WTC11 (cell line): Measurements from ENCODE around the gene PCDHB9. TPM values are rescaled to one million over a fixed set of nuclear protein-coding genes. Genes with fewer than 3 reads are reported as not detected.

Experiments used
- ATAC-seq: fragments of 200-7000 bp; cut with Tn5 transposase; 2 replicates; pipeline ENCODE4 v1.10.0; 2021; ENCODE audit warnings: mild to moderate bottlenecking, moderate library complexity
- CTCF ChIA-PET: fragments of 300-600 bp; sonication (Branson Sonifier 250); formaldehyde crosslinking; loops from one replicate; lab custom pipeline; 2021; ENCODE audit warnings: antibody characterized with exemption; lab: Charles Lee
- POLR2A ChIA-PET: fragments of 350-600 bp; sonication (Branson Sonifier 250); formaldehyde crosslinking; loops from one replicate; lab custom pipeline; 2021; ENCODE audit warnings: antibody characterized with exemption; lab: Charles Lee
- DNase-seq: peaks from one replicate; pipeline ENCODE4 v3.0.0; 2021; ENCODE audit warnings: low spot score
- H3K27ac Mint-ChIP-seq: 2 replicates; pipeline ENCODE4 v1.8.0; 2021; ENCODE audit warnings: mixed read lengths
- H3K27me3 Mint-ChIP-seq: 2 replicates; pipeline ENCODE4 v1.8.0; 2021; ENCODE audit warnings: low read depth, mild to moderate bottlenecking, moderate library complexity, mixed read lengths
- H3K36me3 Mint-ChIP-seq: 2 replicates; pipeline ENCODE4 v1.8.0; 2021; ENCODE audit warnings: mixed read lengths
- H3K4me1 Mint-ChIP-seq: 2 replicates; pipeline ENCODE4 v1.8.0; 2022; ENCODE audit warnings: mixed read lengths
- H3K4me3 Mint-ChIP-seq: 2 replicates; pipeline ENCODE4 v1.8.0; 2021; ENCODE audit warnings: mild to moderate bottlenecking, moderate library complexity, mixed read lengths
- H3K9me3 Mint-ChIP-seq: 2 replicates; pipeline ENCODE4 v1.8.0; 2021; ENCODE audit warnings: mixed read lengths
- CDX4 ChIP-seq: fragments of 250-450 bp; sonication (Bioruptor Pico); IDR thresholded peaks from 2 replicates; pipeline ENCODE4 v1.9.0; 2021; ENCODE audit warnings: moderate library complexity, mild to moderate bottlenecking, inconsistent platforms, borderline replicate concordance
- CREB1 ChIP-seq: sonication (generic); formaldehyde crosslinking; IDR thresholded peaks from 2 replicates; pipeline ENCODE4 v1.8.0; 2023; ENCODE audit warnings: mild to moderate bottlenecking, missing genetic modification reagents
- E2F5 ChIP-seq: sonication (generic); formaldehyde crosslinking; IDR thresholded peaks from 2 replicates; pipeline ENCODE4 v1.8.1; 2022; ENCODE audit warnings: mild to moderate bottlenecking, moderate library complexity, missing genetic modification reagents
- ERG ChIP-seq: fragments of 250-450 bp; sonication (Bioruptor Pico); IDR thresholded peaks from 2 replicates; pipeline ENCODE4 v1.8.0; 2021; ENCODE audit warnings: mild to moderate bottlenecking
- ESRRA ChIP-seq: sonication (generic); formaldehyde crosslinking; IDR thresholded peaks from 2 replicates; pipeline ENCODE4 v1.8.1; 2022; ENCODE audit warnings: mild to moderate bottlenecking, missing genetic modification reagents, borderline replicate concordance
- IRF1 ChIP-seq: sonication (generic); formaldehyde crosslinking; IDR thresholded peaks from 2 replicates; pipeline ENCODE4 v1.8.0; 2023; ENCODE audit warnings: missing genetic modification reagents
- MYBL2 ChIP-seq: sonication (generic); formaldehyde crosslinking; IDR thresholded peaks from 2 replicates; pipeline ENCODE4 v1.8.1; 2023; ENCODE audit warnings: mild to moderate bottlenecking, moderate library complexity, missing genetic modification reagents
- NFE2L1 ChIP-seq: sonication (generic); formaldehyde crosslinking; IDR thresholded peaks from 2 replicates; pipeline ENCODE4 v1.8.1; 2023; ENCODE audit warnings: missing genetic modification reagents
- NR1H2 ChIP-seq: sonication (generic); formaldehyde crosslinking; IDR thresholded peaks from 2 replicates; pipeline ENCODE4 v1.9.0; 2021; ENCODE audit warnings: mild to moderate bottlenecking, moderate library complexity, missing genetic modification reagents
- NR3C1 ChIP-seq: sonication (generic); formaldehyde crosslinking; conservative IDR thresholded peaks from 2 replicates; pipeline ENCODE4 v1.8.1; 2023; ENCODE audit warnings: low read depth, mild to moderate bottlenecking, missing genetic modification reagents
- PRDM15 ChIP-seq: sonication (generic); formaldehyde crosslinking; IDR thresholded peaks from 2 replicates; pipeline ENCODE4 v1.8.0; 2022; ENCODE audit warnings: missing genetic modification reagents
- RELA ChIP-seq: sonication (generic); formaldehyde crosslinking; IDR thresholded peaks from 2 replicates; pipeline ENCODE4 v1.8.1; 2022; ENCODE audit warnings: missing genetic modification reagents, mild to moderate bottlenecking, borderline replicate concordance
- RORB ChIP-seq: fragments of 250-450 bp; sonication (Bioruptor Pico); IDR thresholded peaks from 2 replicates; pipeline ENCODE4 v1.9.0; 2021; ENCODE audit warnings: mild to moderate bottlenecking
- TEAD4 ChIP-seq: sonication (generic); formaldehyde crosslinking; IDR thresholded peaks from 2 replicates; pipeline ENCODE4 v1.8.0; 2022; ENCODE audit warnings: mild to moderate bottlenecking, missing genetic modification reagents
- USF1 ChIP-seq: sonication (generic); formaldehyde crosslinking; IDR thresholded peaks from 2 replicates; pipeline ENCODE4 v1.8.0; 2022; ENCODE audit warnings: mild to moderate bottlenecking, missing genetic modification reagents
- USF2 ChIP-seq: sonication (generic); formaldehyde crosslinking; IDR thresholded peaks from 2 replicates; pipeline ENCODE4 v1.8.1; 2023; ENCODE audit warnings: mild to moderate bottlenecking, missing genetic modification reagents, moderate library complexity
- ZMAT4 ChIP-seq: fragments of 250-450 bp; sonication (Bioruptor Pico); IDR thresholded peaks from 2 replicates; pipeline ENCODE4 v1.9.0; 2021; ENCODE audit warnings: mild to moderate bottlenecking
- ZNF281 ChIP-seq: sonication (generic); formaldehyde crosslinking; IDR thresholded peaks from 2 replicates; pipeline ENCODE4 v1.8.0; 2023; ENCODE audit warnings: mild to moderate bottlenecking, missing genetic modification reagents
- ZNF423 ChIP-seq: fragments of 250-450 bp; sonication (Bioruptor Pico); IDR thresholded peaks from 2 replicates; pipeline ENCODE4 v2.1.2; 2022; ENCODE audit warnings: mild to moderate bottlenecking, moderate library complexity
- ZSCAN18 ChIP-seq: fragments of 250-450 bp; sonication (Bioruptor Pico); IDR thresholded peaks from 2 replicates; pipeline ENCODE4 v2.1.2; 2022; ENCODE audit warnings: mild to moderate bottlenecking, moderate library complexity
- total RNA-seq: library from RNA; stranded (reverse); gene quantifications from 3 replicates; pipeline ENCODE4 v1.2.3, GENCODE V29; 2021

Gene PCDHB9
- total RNA-seq, 1 experiment from 2014 or later: 2.3 TPM

GRCh38 chr5:141175933-141176332 is 11.0 kb upstream of the PCDHB9 start:
- ATAC-seq (no peak), DNase-seq (no peak)
- no peaks in the 10 kb centered on the region for H3K27me3 Mint-ChIP-seq
- no peak overlapping the region for H3K27ac Mint-ChIP-seq
- peaks cover 16% of the 10 kb centered on the region; the same call in 1 of the 2 replicates for H3K36me3 Mint-ChIP-seq
- POLR2A ChIA-PET: no interaction called here
- H3K4me3 Mint-ChIP-seq: no peak overlapping the region
- no peaks in the 10 kb centered on the region for H3K4me1 Mint-ChIP-seq
- CTCF ChIA-PET: no interaction called here
- TF ChIP-seq ERG (CRISPR knock-in tag) (no peak), USF1 (CRISPR knock-in tag) (no peak), E2F5 (CRISPR knock-in tag) (no peak), NFE2L1 (no peak), CDX4 (CRISPR knock-in tag) (no peak), ZNF423 (CRISPR knock-in tag) (no peak), USF2 (CRISPR knock-in tag) (no peak), ZNF281 (no peak), IRF1 (CRISPR knock-in tag) (no peak), ZMAT4 (CRISPR knock-in tag) (no peak), ZSCAN18 (CRISPR knock-in tag) (no peak), PRDM15 (no peak), NR3C1 (CRISPR knock-in tag) (no peak), ESRRA (CRISPR knock-in tag) (no peak), TEAD4 (CRISPR knock-in tag) (no peak), RORB (CRISPR knock-in tag) (no peak), MYBL2 (CRISPR knock-in tag) (no peak), NR1H2 (CRISPR knock-in tag) (no peak), CREB1 (CRISPR knock-in tag) (no peak), RELA (CRISPR knock-in tag) (no peak)
- H3K9me3 Mint-ChIP-seq: peaks cover 17% of the 10 kb centered on the region
